Natural killer cell (primary cell): ENCODE results near the gene SNX8. TPM values are rescaled to one million over a fixed set of nuclear protein-coding genes. Genes with fewer than 3 reads are reported as not detected.

Experiments
- ATAC-seq, 3 donors: fragments of 150-1000 bp in 2 of 3; fragments of 200-7000 bp in 1 of 3; cut with Tn5 transposase; 1 replicate in 1 of 3; 2 replicates in 2 of 3; pipeline ENCODE4 v1.10.0; 2021; ENCODE audit warnings: mild to moderate bottlenecking in 2 of 3, moderate library complexity in 2 of 3
- DNase-seq, 2 donors: peaks; one replicate each; pipeline versions ENCODE4 v3.0.0 to v3.0.0-alpha.2; 2013 to 2021; ENCODE audit warnings: mixed read lengths in 1 of 2
- H3K27ac ChIP-seq: one replicate; pipeline ENCODE4 v1.5.1; 2013; ENCODE audit warnings: mild to moderate bottlenecking, low read length
- H3K27me3 ChIP-seq: one replicate; pipeline ENCODE4 v1.6.1; 2013; ENCODE audit warnings: low read length; ENCODE audit not compliant: control insufficient read depth, insufficient read depth
- H3K36me3 ChIP-seq: one replicate; pipeline ENCODE4 v1.6.1; 2013; ENCODE audit warnings: low read length; ENCODE audit not compliant: control insufficient read depth, insufficient read depth
- H3K4me1 ChIP-seq: one replicate; pipeline ENCODE4 v1.6.1; 2013; ENCODE audit warnings: low read length; ENCODE audit not compliant: control insufficient read depth, insufficient read depth
- H3K4me3 ChIP-seq: one replicate; pipeline ENCODE4 v1.5.1; 2013; ENCODE audit warnings: low read length
- H3K9me3 ChIP-seq: one replicate; pipeline ENCODE4 v1.6.1; 2013; ENCODE audit warnings: low read length; ENCODE audit not compliant: control insufficient read depth, insufficient read depth
- H3K27ac Mint-ChIP-seq, 2 donors: one replicate each; pipeline ENCODE4 v1.8.0; 2022; ENCODE audit warnings: mild to moderate bottlenecking in 2 of 2, mixed read lengths in 2 of 2, moderate library complexity in 1 of 2
- H3K27me3 Mint-ChIP-seq, 2 donors: one replicate each; pipeline ENCODE4 v1.8.0; 2022; ENCODE audit warnings: low read depth in 2 of 2, mixed read lengths in 2 of 2
- H3K36me3 Mint-ChIP-seq: one replicate; pipeline ENCODE4 v1.8.0; 2022; ENCODE audit warnings: mixed read lengths
- H3K4me1 Mint-ChIP-seq, 2 donors: one replicate each; pipeline ENCODE4 v1.8.0; 2022; ENCODE audit warnings: mixed read lengths in 2 of 2
- H3K4me3 Mint-ChIP-seq: one replicate; pipeline ENCODE4 v1.8.0; 2022; ENCODE audit warnings: mild to moderate bottlenecking, moderate library complexity, mixed read lengths
- H3K9me3 Mint-ChIP-seq, 2 donors: one replicate each; pipeline ENCODE4 v1.8.0; 2022; ENCODE audit warnings: mixed read lengths in 2 of 2
- CTCF ChIP-seq: fragments of 200-600 bp; IDR thresholded peaks from one replicate; pipeline ENCODE4 v1.8.0; 2022; ENCODE audit warnings: antibody characterized with exemption
- WGBS: methylation state at CpG from one replicate; pipeline ENCODE4 v1.1.7; 2013; ENCODE audit warnings: missing lambda C conversion rate; ENCODE audit not compliant: insufficient coverage; 5-methylcytosine and 5-hydroxymethylcytosine counted together
- intact Hi-C: fragments of 100-400 bp; cut with micrococcal nuclease; formaldehyde crosslinking; loops from one replicate; pipeline ENCODE4 v1.14.2; 2022
- total RNA-seq, 4 donors: library from RNA; stranded (reverse); fragments of 120-200 nt in 1 of 4; gene quantifications; one replicate each; pipeline versions ENCODE4 v1.2.3 to v1.2.4, GENCODE V29; 2013 to 2022

Gene SNX8
- total RNA-seq, 3 donors from 2014 or later (not counting 1 experiment from before 2014, with no cell fraction given) = 8.3 to 15.7 (median 12.6) TPM

- no peak for DNase-seq
- WGBS = 97% methylated on average over 23 of the region's 23 CpGs
- no peaks in the 10 kb centered on the region for H3K9me3 Mint-ChIP-seq
- peaks cover 20% of the 10 kb centered on the region for H3K4me1 ChIP-seq
- H3K27me3 Mint-ChIP-seq = no peaks in the 10 kb centered on the region
- no peaks in the 10 kb centered on the region for H3K27me3 ChIP-seq
- H3K4me1 Mint-ChIP-seq = peaks cover 9 to 17% of the 10 kb centered on the region in 2 donors
- intact Hi-C loops = no loop called here
- no peaks in the 10 kb centered on the region for H3K9me3 ChIP-seq
- H3K4me3 Mint-ChIP-seq = no peak overlapping the region
- no peak for TF ChIP-seq CTCF
- no peak overlapping the region for H3K27ac ChIP-seq
- no peaks in the 10 kb centered on the region for H3K36me3 Mint-ChIP-seq
- no peak overlapping the region for H3K4me3 ChIP-seq
- peaks cover 3% of the 10 kb centered on the region for H3K36me3 ChIP-seq
- ATAC-seq = no peak
- no peak overlapping the region for H3K27ac Mint-ChIP-seq
These were observed 50.1 kb downstream of the SNX8 start for GRCh38 chr7:2264158-2264557.

- H3K4me3 ChIP-seq = no peak overlapping the region
- Mint-ChIP-seq H3K4me1 (peaks cover 12 to 27% of the 10 kb centered on the region in 2 donors), H3K4me3 (no peak overlapping the region), H3K36me3 (no peaks in the 10 kb centered on the region), H3K9me3 (no peaks in the 10 kb centered on the region), H3K27ac (no peak overlapping the region), H3K27me3 (no peaks in the 10 kb centered on the region)
- DNase-seq (no peak), ATAC-seq (no peak)
- H3K9me3 ChIP-seq = no peaks in the 10 kb centered on the region
- WGBS = 97% methylated on average over 18 of the region's 18 CpGs
- intact Hi-C loops = no loop called here
- H3K36me3 ChIP-seq = peaks cover 3% of the 10 kb centered on the region
- H3K27me3 ChIP-seq = no peaks in the 10 kb centered on the region
- H3K27ac ChIP-seq = no peak overlapping the region
- peaks cover 30% of the 10 kb centered on the region for H3K4me1 ChIP-seq
- no peak for TF ChIP-seq CTCF
These were observed 51.1 kb downstream of the SNX8 start for GRCh38 chr7:2263176-2263575.

GRCh38 chr7:2261611-2262010, 52.6 kb downstream of the SNX8 start:
- peak overlapping the region; percentile 65 for H3K27ac ChIP-seq
- Mint-ChIP-seq H3K27ac (peak overlapping the region; percentile 14 to 61), H3K27me3 (no peaks in the 10 kb centered on the region), H3K4me1 (peaks cover 12 to 28% of the 10 kb centered on the region in 2 donors), H3K4me3 (peak overlapping the region; percentile 5), H3K36me3 (no peaks in the 10 kb centered on the region), H3K9me3 (no peaks in the 10 kb centered on the region)
- no peaks in the 10 kb centered on the region for H3K27me3 ChIP-seq
- 21% methylated on average over 14 of the region's 14 CpGs for WGBS
- no peak overlapping the region for H3K4me3 ChIP-seq
- TF ChIP-seq CTCF = no peak
- intact Hi-C loops = no loop called here
- no peaks in the 10 kb centered on the region for H3K9me3 ChIP-seq
- DNase-seq (peak in 1 of 2 donors; percentile 57), ATAC-seq (no peak)
- peaks cover 3% of the 10 kb centered on the region for H3K36me3 ChIP-seq
- H3K4me1 ChIP-seq = peaks cover 30% of the 10 kb centered on the region

- ATAC-seq (no peak), DNase-seq (no peak)
- no peak overlapping the region for H3K4me3 Mint-ChIP-seq
These were observed 53.4 kb downstream of the SNX8 start for GRCh38 chr7:2260820-2261219.

More at GRCh38 chr7:2260820-2261219, 53.4 kb downstream of the SNX8 start:
- H3K9me3 ChIP-seq = no peaks in the 10 kb centered on the region
- Mint-ChIP-seq H3K4me1 (peaks cover 12 to 28% of the 10 kb centered on the region in 2 donors), H3K9me3 (no peaks in the 10 kb centered on the region), H3K27ac (no peak overlapping the region), H3K36me3 (no peaks in the 10 kb centered on the region), H3K27me3 (no peaks in the 10 kb centered on the region)
- intact Hi-C loops = no loop called here
- TF ChIP-seq CTCF = no peak
- 95% methylated on average over 5 of the region's 5 CpGs for WGBS
- H3K27me3 ChIP-seq = no peaks in the 10 kb centered on the region
- H3K4me1 ChIP-seq = peaks cover 30% of the 10 kb centered on the region
- peaks cover 3% of the 10 kb centered on the region for H3K36me3 ChIP-seq
- H3K4me3 ChIP-seq = no peak overlapping the region
- H3K27ac ChIP-seq = no peak overlapping the region
